SK-N-SH (cell line): Measurements from ENCODE around the gene KCNE1. TPM values are rescaled to one million over a fixed set of nuclear protein-coding genes. Genes with fewer than 3 reads are reported as not detected.

ENCODE experiments used
- CTCF ChIA-PET: fragments of 300-600, 350-600 bp; formaldehyde crosslinking; extraction: SDS; loops from one replicate; lab custom pipeline; 2021; lab: Yijun Ruan, JAX
- POLR2A ChIA-PET: fragments of 350-600 bp; sonication (Branson Sonifier 250); formaldehyde crosslinking; extraction: SDS; loops from one replicate; lab custom pipeline; 2020; ENCODE audit warnings: antibody characterized with exemption, inconsistent platforms; lab: Yijun Ruan, JAX
- DNase-seq: peaks from one replicate; pipeline ENCODE4 v3.0.0; 2012
- H2AFZ ChIP-seq: fragments of 200-600 bp; sonication (generic); 2 replicates; pipeline ENCODE4 v1.8.1; 2016; ENCODE audit warnings: antibody characterized with exemption, mild to moderate bottlenecking, low read depth
- H3F3A ChIP-seq: fragments of 200-600 bp; sonication (generic); replicated peaks from 2 replicates; pipeline ENCODE3; 2016; ENCODE audit warnings: antibody characterized with exemption, mild to moderate bottlenecking; ENCODE audit not compliant: insufficient read depth
- H3K27ac ChIP-seq, 2 experiments: fragments of 200-500 bp in 1 of 2; fragments of 200-600 bp in 1 of 2; sonication (Bioruptor generic) in 1 of 2; sonication (generic), shearing (Covaris generic) in 1 of 2; 2 replicates each; pipeline versions ENCODE4 v1.5.1 to v1.6.1; 2014 to 2016; ENCODE audit warnings: low read depth in 2 of 2, inconsistent platforms in 1 of 2, low read length in 1 of 2, mild to moderate bottlenecking in 1 of 2, mixed read lengths in 1 of 2
- H3K27me3 ChIP-seq: fragments of 200-600 bp; sonication (generic), shearing (Covaris generic); 2 replicates; pipeline ENCODE4 v1.6.1; 2016; ENCODE audit warnings: mixed run types; ENCODE audit not compliant: insufficient read depth
- H3K36me3 ChIP-seq, 2 experiments: fragments of 200-500 bp in 1 of 2; fragments of 200-600 bp in 1 of 2; sonication (Bioruptor generic) in 1 of 2; sonication (generic) in 1 of 2; replicated peaks in 1 of 2; 2 replicates each; pipeline versions ENCODE3 to v1.5.1; 2014 to 2016; ENCODE audit warnings: low read length in 1 of 2, mild to moderate bottlenecking in 1 of 2; ENCODE audit not compliant: insufficient read depth in 2 of 2, control insufficient read depth in 1 of 2
- H3K4me1 ChIP-seq, 2 experiments: fragments of 200-500 bp in 1 of 2; fragments of 200-600 bp in 1 of 2; sonication (Bioruptor generic) in 1 of 2; sonication (generic), shearing (Covaris generic) in 1 of 2; 2 replicates each; pipeline versions ENCODE4 v1.5.1 to v1.6.1; 2014 to 2016; ENCODE audit warnings: low read depth in 1 of 2, low read length in 1 of 2, mixed run types in 1 of 2; ENCODE audit not compliant: insufficient read depth in 2 of 2, control insufficient read depth in 1 of 2
- H3K4me2 ChIP-seq: fragments of 200-600 bp; sonication (generic), shearing (Covaris generic); 2 replicates; pipeline ENCODE4 v1.6.1; 2017; ENCODE audit warnings: mixed run types
- H3K4me3 ChIP-seq, 2 experiments: fragments of 200-500 bp in 1 of 2; fragments of 200-600 bp in 1 of 2; sonication (Bioruptor generic) in 1 of 2; sonication (generic), shearing (Covaris generic) in 1 of 2; 2 replicates each; pipeline versions ENCODE4 v1.5.1 to v1.8.1; 2014 to 2016; ENCODE audit warnings: low read depth in 2 of 2, inconsistent platforms in 1 of 2, low read length in 1 of 2, mild to moderate bottlenecking in 1 of 2, mixed read lengths in 1 of 2, moderate library complexity in 1 of 2
- H3K79me2 ChIP-seq: fragments of 200-600 bp; sonication (generic); 2 replicates; pipeline ENCODE4 v1.8.1; 2017; ENCODE audit warnings: mild to moderate bottlenecking; ENCODE audit not compliant: insufficient read depth
- H3K9ac ChIP-seq: fragments of 200-600 bp; sonication (generic); 2 replicates; pipeline ENCODE4 v1.6.1; 2017; ENCODE audit warnings: mixed run types
- H3K9me2 ChIP-seq: fragments of 200-600 bp; sonication (generic); 2 replicates; pipeline ENCODE4 v1.6.1; 2017; ENCODE audit warnings: mixed run types
- H3K9me3 ChIP-seq: fragments of 200-600 bp; sonication (generic); 2 replicates; pipeline ENCODE4 v1.6.1; 2017; ENCODE audit warnings: mixed run types, mild to moderate bottlenecking, moderate library complexity
- H4K20me1 ChIP-seq: fragments of 200-600 bp; sonication (generic); 2 replicates; pipeline ENCODE4 v1.6.1; 2017; ENCODE audit warnings: mild to moderate bottlenecking, mixed run types; ENCODE audit not compliant: insufficient read depth
- EP300 ChIP-seq, 2 experiments: IDR thresholded peaks; 2 replicates each; pipeline versions ENCODE4 v1.4.0 to v1.6.1; 2012; ENCODE audit warnings: borderline replicate concordance in 1 of 2, low read depth in 1 of 2, low read length in 1 of 2
- FOSL2 ChIP-seq: IDR thresholded peaks from 2 replicates; pipeline ENCODE4 v1.4.0; 2012; ENCODE audit warnings: low read depth, mild to moderate bottlenecking, moderate library complexity, borderline replicate concordance
- FOXJ3 ChIP-seq: sonication (generic); formaldehyde crosslinking; IDR thresholded peaks from 2 replicates; pipeline ENCODE4 v1.5.1; 2020; ENCODE audit warnings: mild to moderate bottlenecking, missing genetic modification reagents
- GABPA ChIP-seq: IDR thresholded peaks from 2 replicates; pipeline ENCODE4 v1.4.0; 2012; ENCODE audit warnings: low read depth, mild to moderate bottlenecking
- GATA2 ChIP-seq: sonication (generic); formaldehyde crosslinking; IDR thresholded peaks from 2 replicates; pipeline ENCODE4 v1.5.0; 2020; ENCODE audit warnings: mild to moderate bottlenecking, missing genetic modification reagents
- MAX ChIP-seq: IDR thresholded peaks from 2 replicates; pipeline ENCODE4 v1.4.0; 2012; ENCODE audit warnings: low read depth
- MXI1 ChIP-seq: IDR thresholded peaks from 2 replicates; pipeline ENCODE4 v1.6.1; 2012; ENCODE audit warnings: mild to moderate bottlenecking, low read depth, low read length, improper control_type of control experiment
- NRF1 ChIP-seq: IDR thresholded peaks from 2 replicates; pipeline ENCODE4 v1.6.1; 2012; ENCODE audit warnings: low read depth, mild to moderate bottlenecking, low read length
- PBX3 ChIP-seq: IDR thresholded peaks from 2 replicates; pipeline ENCODE4; 2012
- POLR2AphosphoS5 ChIP-seq: IDR thresholded peaks from 2 replicates; pipeline ENCODE4 v1.6.1; 2012; ENCODE audit warnings: low read depth, low read length
- RAD21 ChIP-seq: IDR thresholded peaks from 2 replicates; pipeline ENCODE4 v1.6.1; 2012; ENCODE audit warnings: mild to moderate bottlenecking, low read length
- RCOR1 ChIP-seq: fragments of 150-350 bp; IDR thresholded peaks from 2 replicates; pipeline ENCODE4 v1.6.1; 2017; ENCODE audit warnings: antibody characterized with exemption, low read length
- RFX5 ChIP-seq: IDR thresholded peaks from 2 replicates; pipeline ENCODE4 v1.6.1; 2012; ENCODE audit warnings: mild to moderate bottlenecking, improper control_type of control experiment, low read length
- RXRA ChIP-seq: IDR thresholded peaks from 2 replicates; pipeline ENCODE4 v1.4.0; 2012; ENCODE audit warnings: low read depth, mild to moderate bottlenecking, borderline replicate concordance
- SIN3A ChIP-seq: IDR thresholded peaks from 2 replicates; pipeline ENCODE4 v1.6.1; 2012; ENCODE audit warnings: low read depth, mild to moderate bottlenecking, low read length, moderate library complexity, borderline replicate concordance
- SMC3 ChIP-seq: IDR thresholded peaks from 2 replicates; pipeline ENCODE4 v1.6.1; 2012; ENCODE audit warnings: low read depth, low read length, improper control_type of control experiment
- TCF12 ChIP-seq: IDR thresholded peaks from 2 replicates; pipeline ENCODE4 v1.4.0; 2012
- USF2 ChIP-seq: fragments of 150-350 bp; IDR thresholded peaks from 2 replicates; pipeline ENCODE4 v1.6.1; 2017; ENCODE audit warnings: antibody characterized with exemption, low read length, low read depth, borderline replicate concordance
- whole genome bisulfite sequencing: methylation state at CpG from one replicate; pipeline ENCODE4 v1.1.6; 2017; ENCODE audit warnings: low lambda C conversion rate; 5-methylcytosine and 5-hydroxymethylcytosine counted together
- polyA plus RNA-seq, 3 experiments: library from polyadenylated mRNA; depleted of rRNA; stranded (reverse); fragments of >200 nt; gene quantifications; 2 replicates each; pipeline ENCODE4 v1.2.3, GENCODE V29; 2012

KCNE1 gene
- polyA plus RNA-seq, 1 of the 3 experiments (the other 2 are of a cell fraction) = 0.16 TPM

GRCh38 chr21:34537838-34538237 lies 25.8 kb upstream of the KCNE1 start:
- Histone ChIP-seq H3K79me2 (no peaks in the 10 kb centered on the region), H3F3A (peaks cover 6% of the 10 kb centered on the region), H3K4me2 (no peak overlapping the region), H3K9me2 (no peaks in the 10 kb centered on the region), H4K20me1 (no peaks in the 10 kb centered on the region), H3K27ac (no peak overlapping the region), H3K4me1 (peaks cover 4 to 7% of the 10 kb centered on the region in 2 experiments; a peak in 2 of 4 replicates), H2AFZ (no peak overlapping the region), H3K9ac (no peak overlapping the region), H3K36me3 (no peaks in the 10 kb centered on the region), H3K4me3 (no peak overlapping the region), H3K27me3 (no peaks in the 10 kb centered on the region), H3K9me3 (no peaks in the 10 kb centered on the region)
- POLR2A ChIA-PET = no interaction called here
- 86% methylated on average over 3 of the region's 3 CpGs for WGBS
- CTCF ChIA-PET = interaction anchor here (1.1 to 1.2 kb wide), 2 partner anchors 7 to 65 kb away, joined by 3 read pairs; no protein-coding TSS in a partner anchor
- TF ChIP-seq NRF1 = no peak
- TF ChIP-seq PBX3 = 0 out of 2 replicates have a peak, but pooled peaks have one; percentile 30
- 0 out of 2 replicates have a peak, but pooled peaks have one; percentile 10 for TF ChIP-seq TCF12
- DNase-seq = no peak

GRCh38 chr21:34536820-34537219 lies 24.8 kb upstream of the KCNE1 start:
- CTCF ChIA-PET = interaction anchor here (1.2 kb wide), 1 partner anchor 8 kb away, joined by 3 read pairs; no protein-coding TSS in a partner anchor
- no peaks in the 10 kb centered on the region for H3K9me3 ChIP-seq
- WGBS = 10% methylated on average over 2 of the region's 2 CpGs
- H3K79me2 ChIP-seq = no peaks in the 10 kb centered on the region
- no peaks in the 10 kb centered on the region for H3K27me3 ChIP-seq
- DNase-seq = no peak
- no peak overlapping the region for H3K4me3 ChIP-seq
- H4K20me1 ChIP-seq = no peaks in the 10 kb centered on the region
- H3F3A ChIP-seq = peaks cover 6% of the 10 kb centered on the region
- H3K4me2 ChIP-seq = no peak overlapping the region
- H2AFZ ChIP-seq = no peak overlapping the region
- no peaks in the 10 kb centered on the region for H3K9me2 ChIP-seq
- POLR2A ChIA-PET = no interaction called here
- no peak overlapping the region for H3K9ac ChIP-seq
- H3K36me3 ChIP-seq = no peaks in the 10 kb centered on the region
- H3K4me1 ChIP-seq = peaks cover 4 to 7% of the 10 kb centered on the region in 2 experiments; a peak in 2 of 4 replicates
- TF ChIP-seq SIN3A (no peak), FOXJ3 (CRISPR knock-in tag) (no peak), PBX3 (peak; percentile 22; the same call in 1 of the 2 replicates), EP300 (IDR thresholded peaks at IDR 0.05; ENCODE audit: borderline replicate concordance in 1 of 2, low read depth in 1 of 2, low read length in 1 of 2) (no peak), MAX (0 out of 2 replicates have a peak, but pooled peaks have one; percentile 15), GABPA (no peak)
- H3K27ac ChIP-seq = no peak overlapping the region

- H3K9ac ChIP-seq = no peak overlapping the region
- TF ChIP-seq GATA2 (CRISPR knock-in tag) (no peak), MXI1 (no peak), RAD21 (no peak), SMC3 (no peak), POLR2AphosphoS5 (no peak), EP300 (IDR thresholded peaks at IDR 0.05; ENCODE audit: borderline replicate concordance in 1 of 2, low read depth in 1 of 2, low read length in 1 of 2) (no peak), RFX5 (no peak), RXRA (no peak), MAX (no peak), RCOR1 (no peak), NRF1 (no peak), USF2 (no peak), FOSL2 (no peak), SIN3A (no peak)
These were observed 24.3 kb upstream of the KCNE1 start for GRCh38 chr21:34536311-34536710.

More at GRCh38 chr21:34536311-34536710, 24.3 kb upstream of the KCNE1 start:
- no peak for DNase-seq
- Histone ChIP-seq H3K36me3 (no peaks in the 10 kb centered on the region), H2AFZ (no peak overlapping the region), H4K20me1 (no peaks in the 10 kb centered on the region), H3K27ac (no peak overlapping the region), H3F3A (peaks cover 6% of the 10 kb centered on the region), H3K9me3 (no peaks in the 10 kb centered on the region), H3K9me2 (no peaks in the 10 kb centered on the region), H3K27me3 (no peaks in the 10 kb centered on the region), H3K79me2 (no peaks in the 10 kb centered on the region), H3K4me3 (no peak overlapping the region), H3K4me1 (peaks cover 4 to 7% of the 10 kb centered on the region in 2 experiments; a peak in 2 of 4 replicates), H3K4me2 (no peak overlapping the region)
- POLR2A ChIA-PET = no interaction called here
- CTCF ChIA-PET = no interaction called here
- WGBS = 98% methylated on average over 8 of the region's 8 CpGs
